Naive thymus-derived CD4-positive, alpha-beta T cell (primary cell): Measurements from ENCODE around the gene CADPS. TPM values are rescaled to one million over a fixed set of nuclear protein-coding genes. Genes with fewer than 3 reads are reported as not detected.

Source experiments
- ATAC-seq: fragments of 150-1000 bp; cut with Tn5 transposase; 2 replicates; pipeline ENCODE4 v1.10.0; 2021; ENCODE audit warnings: mild to moderate bottlenecking, moderate library complexity
- CTCF ChIA-PET: fragments of 350-600 bp; sonication (Branson Sonifier 250); formaldehyde crosslinking; loops from one replicate; lab custom pipeline; 2021; ENCODE audit warnings: antibody characterized with exemption; lab: Charles Lee
- POLR2A ChIA-PET: fragments of 350-600 bp; sonication (Branson Sonifier 250); formaldehyde crosslinking; loops from one replicate; lab custom pipeline; 2021; ENCODE audit warnings: antibody characterized with exemption, inconsistent platforms; lab: Charles Lee
- DNase-seq, 9 donors: peaks; one replicate each; pipeline versions ENCODE4 v3.0.0 to v3.0.0-alpha.2; 2020 to 2022; ENCODE audit warnings: mixed read lengths in 1 of 9
- H3K27ac ChIP-seq: one replicate; pipeline ENCODE4 v1.7.0; 2013; ENCODE audit warnings: mild to moderate bottlenecking, low read depth, low read length, moderate library complexity
- H3K27me3 ChIP-seq, 2 donors: one replicate each; pipeline ENCODE4 v1.7.0; 2013; ENCODE audit warnings: low read length in 2 of 2, mild to moderate bottlenecking in 2 of 2, moderate library complexity in 2 of 2; ENCODE audit not compliant: control insufficient read depth in 2 of 2, insufficient read depth in 2 of 2
- H3K36me3 ChIP-seq, 3 experiments: 1 replicate in 2 of 3; 2 replicates in 1 of 3; pipeline ENCODE4 v1.7.0; 2013; ENCODE audit warnings: low read length in 3 of 3, mild to moderate bottlenecking in 3 of 3, moderate library complexity in 1 of 3; ENCODE audit not compliant: insufficient read depth in 3 of 3, control insufficient read depth in 2 of 3
- H3K4me1 ChIP-seq, 2 donors: one replicate each; pipeline ENCODE4 v1.7.0; 2013; ENCODE audit warnings: low read length in 2 of 2, mild to moderate bottlenecking in 2 of 2, moderate library complexity in 1 of 2; ENCODE audit not compliant: control insufficient read depth in 2 of 2, insufficient read depth in 2 of 2
- H3K4me3 ChIP-seq: 2 replicates; pipeline ENCODE4 v1.7.0; 2013; ENCODE audit warnings: mild to moderate bottlenecking, low read length
- H3K9me3 ChIP-seq, 3 experiments: 1 replicate in 2 of 3; 2 replicates in 1 of 3; pipeline ENCODE4 v1.7.0; 2013; ENCODE audit warnings: low read length in 3 of 3; ENCODE audit not compliant: control insufficient read depth in 2 of 3
- H3K27ac Mint-ChIP-seq, 9 donors: one replicate each; pipeline ENCODE4 v1.8.0; 2020 to 2022; ENCODE audit warnings: mixed read lengths in 9 of 9, mild to moderate bottlenecking in 8 of 9, moderate library complexity in 5 of 9, inconsistent platforms in 2 of 9
- H3K27me3 Mint-ChIP-seq, 5 donors: one replicate each; pipeline ENCODE4 v1.8.0; 2021 to 2022; ENCODE audit warnings: mixed read lengths in 5 of 5, mild to moderate bottlenecking in 1 of 5
- H3K36me3 Mint-ChIP-seq, 5 donors: one replicate each; pipeline ENCODE4 v1.8.0; 2020 to 2022; ENCODE audit warnings: mixed read lengths in 5 of 5, mild to moderate bottlenecking in 3 of 5, inconsistent platforms in 1 of 5
- H3K4me1 Mint-ChIP-seq, 7 donors: one replicate each; pipeline ENCODE4 v1.8.0; 2020 to 2022; ENCODE audit warnings: mixed read lengths in 7 of 7, mild to moderate bottlenecking in 3 of 7, inconsistent platforms in 1 of 7
- H3K4me3 Mint-ChIP-seq, 10 donors: one replicate each; pipeline ENCODE4 v1.8.0; 2020 to 2022; ENCODE audit warnings: mild to moderate bottlenecking in 10 of 10, mixed read lengths in 10 of 10, moderate library complexity in 6 of 10, inconsistent platforms in 2 of 10
- H3K9me3 Mint-ChIP-seq, 11 donors: one replicate each; pipeline ENCODE4 v1.8.0; 2020 to 2022; ENCODE audit warnings: mixed read lengths in 11 of 11, mild to moderate bottlenecking in 4 of 11, inconsistent platforms in 1 of 11, moderate library complexity in 1 of 11
- intact Hi-C, 2 donors: fragments of 100-400 bp; cut with micrococcal nuclease; formaldehyde crosslinking; loops; one replicate each; pipeline ENCODE4 v1.15.1; 2023
- polyA plus RNA-seq, 2 donors: library from polyadenylated mRNA; unstranded; fragments of 300-500 nt; fragmentation: Illumina TruSeq; gene quantifications; one replicate each; pipeline ENCODE4 v1.2.3, GENCODE V29; 2021
- total RNA-seq, 6 experiments: library from RNA in 5 of 6; stranded (reverse) in 5 of 6; gene quantifications; 1 replicate in 5 of 6; 2 replicates in 1 of 6; pipeline ENCODE4 v1.2.3 and lab custom pipeline; 2021 to 2026

Gene CADPS
- total and polyA plus RNA-seq, 7 experiments from 2014 or later: not detected

- ChIA-PET POLR2A (no interaction called here), CTCF (no interaction called here)
- Histone ChIP-seq H3K27me3 (no peaks in the 10 kb centered on the region), H3K27ac (no peak overlapping the region), H3K4me1 (no peaks in the 10 kb centered on the region), H3K4me3 (no peak overlapping the region), H3K9me3 (no peaks in the 10 kb centered on the region), H3K36me3 (no peaks in the 10 kb centered on the region)
- H3K9me3 Mint-ChIP-seq: peaks cover 0 to 6% (median 0%) of the 10 kb centered on the region in 11 donors
- no peaks in the 10 kb centered on the region for H3K4me1 Mint-ChIP-seq
- no peak overlapping the region for H3K27ac Mint-ChIP-seq
- ATAC-seq (no peak), DNase-seq (no peak)
- no peaks in the 10 kb centered on the region for H3K36me3 Mint-ChIP-seq
- no peak overlapping the region for H3K4me3 Mint-ChIP-seq
- intact Hi-C loops: no loop called here
- H3K27me3 Mint-ChIP-seq: no peaks in the 10 kb centered on the region
Observed at GRCh38 chr3:62795978-62796657, 79.1 kb downstream of the CADPS start.

- intact Hi-C loops: no loop called here
- CTCF ChIA-PET: no interaction called here
- Mint-ChIP-seq H3K9me3 (peaks cover 0 to 6% (median 0%) of the 10 kb centered on the region in 11 donors), H3K4me1 (no peaks in the 10 kb centered on the region), H3K36me3 (no peaks in the 10 kb centered on the region), H3K27me3 (peaks cover 0 to under 1% (median 0%) of the 10 kb centered on the region in 5 donors), H3K27ac (no peak overlapping the region), H3K4me3 (no peak overlapping the region)
- H3K27me3 ChIP-seq: no peaks in the 10 kb centered on the region
- H3K4me3 ChIP-seq: no peak overlapping the region
- DNase-seq (no peak), ATAC-seq (no peak)
- H3K9me3 ChIP-seq: no peaks in the 10 kb centered on the region
- H3K4me1 ChIP-seq: no peaks in the 10 kb centered on the region
- H3K27ac ChIP-seq: no peak overlapping the region
- H3K36me3 ChIP-seq: no peaks in the 10 kb centered on the region
- POLR2A ChIA-PET: interaction anchor here (0.6 kb wide), 1 partner anchor 62 kb away, joined by 4 read pairs; no protein-coding TSS in a partner anchor
Observed at GRCh38 chr3:62793946-62794345, 81.3 kb downstream of the CADPS start.

- ATAC-seq: no peak
- H3K4me3 Mint-ChIP-seq: no peak overlapping the region
- no peak overlapping the region for H3K4me3 ChIP-seq
- ChIA-PET POLR2A (no interaction called here), CTCF (no interaction called here)
- intact Hi-C loops: no loop called here
- H3K4me1 ChIP-seq: no peaks in the 10 kb centered on the region
- peaks cover 0 to 5% (median 0%) of the 10 kb centered on the region in 11 donors for H3K9me3 Mint-ChIP-seq
- H3K27ac Mint-ChIP-seq: no peak overlapping the region
- no peak overlapping the region for H3K27ac ChIP-seq
- H3K36me3 ChIP-seq: no peaks in the 10 kb centered on the region
- no peaks in the 10 kb centered on the region for H3K36me3 Mint-ChIP-seq
- no peak for DNase-seq
- H3K27me3 ChIP-seq: no peaks in the 10 kb centered on the region
- H3K4me1 Mint-ChIP-seq: no peaks in the 10 kb centered on the region
- H3K9me3 ChIP-seq: no peaks in the 10 kb centered on the region
- H3K27me3 Mint-ChIP-seq: peaks cover 0 to 13% (median 4%) of the 10 kb centered on the region in 5 donors
Observed at GRCh38 chr3:62785384-62785783, 89.8 kb downstream of the CADPS start.

- H3K9me3 ChIP-seq: no peaks in the 10 kb centered on the region
- H3K27ac ChIP-seq: no peak overlapping the region
- POLR2A ChIA-PET: no interaction called here
- Mint-ChIP-seq H3K27me3 (peaks cover 0 to 15% (median 4%) of the 10 kb centered on the region in 5 donors), H3K4me3 (no peak overlapping the region), H3K27ac (no peak overlapping the region), H3K4me1 (no peaks in the 10 kb centered on the region), H3K36me3 (peaks cover 0 to under 1% (median 0%) of the 10 kb centered on the region in 5 donors), H3K9me3 (peaks cover 0 to 11% (median 0%) of the 10 kb centered on the region in 11 donors)
- H3K4me3 ChIP-seq: no peak overlapping the region
- H3K4me1 ChIP-seq: no peaks in the 10 kb centered on the region
- CTCF ChIA-PET: no interaction called here
- H3K36me3 ChIP-seq: no peaks in the 10 kb centered on the region
- H3K27me3 ChIP-seq: no peaks in the 10 kb centered on the region
- DNase-seq (no peak), ATAC-seq (no peak)
- intact Hi-C loops: no loop called here
Observed at GRCh38 chr3:62781121-62781520, 94.1 kb downstream of the CADPS start.

GRCh38 chr3:62777674-62778073 lies 97.5 kb downstream of the CADPS start:
- Histone ChIP-seq H3K27me3 (no peaks in the 10 kb centered on the region), H3K4me1 (no peaks in the 10 kb centered on the region), H3K9me3 (no peaks in the 10 kb centered on the region), H3K4me3 (no peak overlapping the region), H3K27ac (no peak overlapping the region), H3K36me3 (no peaks in the 10 kb centered on the region)
- Mint-ChIP-seq H3K4me3 (no peak overlapping the region), H3K36me3 (peaks cover 0 to 4% (median 0%) of the 10 kb centered on the region in 5 donors), H3K27me3 (peaks cover 0 to 6% (median 0%) of the 10 kb centered on the region in 5 donors), H3K9me3 (peaks cover 0 to 14% (median 0%) of the 10 kb centered on the region in 11 donors), H3K4me1 (no peaks in the 10 kb centered on the region), H3K27ac (no peak overlapping the region)
- intact Hi-C loops: no loop called here
- no peak for DNase-seq
- ChIA-PET CTCF (no interaction called here), POLR2A (no interaction called here)
- no peak for ATAC-seq

GRCh38 chr3:62777130-62777529 lies 98.1 kb downstream of the CADPS start:
- Histone ChIP-seq H3K9me3 (no peaks in the 10 kb centered on the region), H3K27ac (no peak overlapping the region), H3K4me1 (no peaks in the 10 kb centered on the region), H3K27me3 (no peaks in the 10 kb centered on the region), H3K4me3 (no peak overlapping the region), H3K36me3 (no peaks in the 10 kb centered on the region)
- peaks cover 0 to 5% (median 0%) of the 10 kb centered on the region in 5 donors for H3K27me3 Mint-ChIP-seq
- no peak overlapping the region for H3K4me3 Mint-ChIP-seq
- intact Hi-C loops: no loop called here
- H3K36me3 Mint-ChIP-seq: peaks cover 0 to 4% (median 0%) of the 10 kb centered on the region in 5 donors
- peaks cover 0 to 14% (median 0%) of the 10 kb centered on the region in 11 donors for H3K9me3 Mint-ChIP-seq
- no peak for DNase-seq
- CTCF ChIA-PET: no interaction called here
- POLR2A ChIA-PET: no interaction called here
- no peaks in the 10 kb centered on the region for H3K4me1 Mint-ChIP-seq
- no peak for ATAC-seq
- no peak overlapping the region for H3K27ac Mint-ChIP-seq

- Histone ChIP-seq H3K4me1 (no peaks in the 10 kb centered on the region), H3K4me3 (no peak overlapping the region), H3K36me3 (no peaks in the 10 kb centered on the region), H3K9me3 (no peaks in the 10 kb centered on the region), H3K27me3 (no peaks in the 10 kb centered on the region), H3K27ac (no peak overlapping the region)
- DNase-seq (no peak), ATAC-seq (no peak)
- ChIA-PET POLR2A (no interaction called here), CTCF (no interaction called here)
- no peaks in the 10 kb centered on the region for H3K4me1 Mint-ChIP-seq
- H3K4me3 Mint-ChIP-seq: no peak overlapping the region
- intact Hi-C loops: no loop called here
- peaks cover 0 to 4% (median 0%) of the 10 kb centered on the region in 5 donors for H3K36me3 Mint-ChIP-seq
- H3K27ac Mint-ChIP-seq: no peak overlapping the region
- H3K27me3 Mint-ChIP-seq: peaks cover 0 to 5% (median 0%) of the 10 kb centered on the region in 5 donors
- peaks cover 0 to 10% (median 2%) of the 10 kb centered on the region in 11 donors for H3K9me3 Mint-ChIP-seq
Observed at GRCh38 chr3:62774221-62774620, 101.0 kb downstream of the CADPS start.
